Breast epithelium (tissue), 3 donors: Measurements from ENCODE around the gene ATP8B1.

Experiments used
- POLR2A ChIP-seq: fragments of 450-650 bp; IDR thresholded peaks from one replicate; pipeline ENCODE4 v1.6.1; 2016; ENCODE audit warnings: antibody characterized with exemption, mild to moderate bottlenecking, moderate library complexity
- POLR2AphosphoS5 ChIP-seq, 3 donors: sonication (generic); formaldehyde crosslinking; IDR thresholded peaks; one replicate each; pipeline ENCODE4 v1.6.1; 2017; ENCODE audit warnings: antibody characterized with exemption in 3 of 3
- TF ChIP-seq, protein P1 (sequence below), 3 donors: fragments of 450-650 bp; IDR thresholded peaks; one replicate each; pipeline ENCODE4 v1.5.1; 2016 to 2017; ENCODE audit warnings: antibody characterized with exemption in 3 of 3, mild to moderate bottlenecking in 3 of 3, moderate library complexity in 3 of 3

GRCh38 chr18:57727952-57728807, 74.9 kb downstream of the ATP8B1 start:
- TF ChIP-seq POLR2AphosphoS5 (IDR thresholded peaks at IDR 0.05) = no peak
- TF ChIP-seq, protein P1, sequence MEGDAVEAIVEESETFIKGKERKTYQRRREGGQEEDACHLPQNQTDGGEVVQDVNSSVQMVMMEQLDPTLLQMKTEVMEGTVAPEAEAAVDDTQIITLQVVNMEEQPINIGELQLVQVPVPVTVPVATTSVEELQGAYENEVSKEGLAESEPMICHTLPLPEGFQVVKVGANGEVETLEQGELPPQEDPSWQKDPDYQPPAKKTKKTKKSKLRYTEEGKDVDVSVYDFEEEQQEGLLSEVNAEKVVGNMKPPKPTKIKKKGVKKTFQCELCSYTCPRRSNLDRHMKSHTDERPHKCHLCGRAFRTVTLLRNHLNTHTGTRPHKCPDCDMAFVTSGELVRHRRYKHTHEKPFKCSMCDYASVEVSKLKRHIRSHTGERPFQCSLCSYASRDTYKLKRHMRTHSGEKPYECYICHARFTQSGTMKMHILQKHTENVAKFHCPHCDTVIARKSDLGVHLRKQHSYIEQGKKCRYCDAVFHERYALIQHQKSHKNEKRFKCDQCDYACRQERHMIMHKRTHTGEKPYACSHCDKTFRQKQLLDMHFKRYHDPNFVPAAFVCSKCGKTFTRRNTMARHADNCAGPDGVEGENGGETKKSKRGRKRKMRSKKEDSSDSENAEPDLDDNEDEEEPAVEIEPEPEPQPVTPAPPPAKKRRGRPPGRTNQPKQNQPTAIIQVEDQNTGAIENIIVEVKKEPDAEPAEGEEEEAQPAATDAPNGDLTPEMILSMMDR (IDR thresholded peaks at IDR 0.05) = no peak
- no peak for TF ChIP-seq POLR2A
